Measurements from ENCODE around the gene EML4. TPM values are rescaled to one million over a fixed set of nuclear protein-coding genes. Genes with fewer than 3 reads are reported as not detected.

EML4 gene
- polyA plus RNA-seq, 1 donor (not counting 4 experiments of a cell fraction or from before 2014, with no cell fraction given), result 36.4 TPM

DNA sequence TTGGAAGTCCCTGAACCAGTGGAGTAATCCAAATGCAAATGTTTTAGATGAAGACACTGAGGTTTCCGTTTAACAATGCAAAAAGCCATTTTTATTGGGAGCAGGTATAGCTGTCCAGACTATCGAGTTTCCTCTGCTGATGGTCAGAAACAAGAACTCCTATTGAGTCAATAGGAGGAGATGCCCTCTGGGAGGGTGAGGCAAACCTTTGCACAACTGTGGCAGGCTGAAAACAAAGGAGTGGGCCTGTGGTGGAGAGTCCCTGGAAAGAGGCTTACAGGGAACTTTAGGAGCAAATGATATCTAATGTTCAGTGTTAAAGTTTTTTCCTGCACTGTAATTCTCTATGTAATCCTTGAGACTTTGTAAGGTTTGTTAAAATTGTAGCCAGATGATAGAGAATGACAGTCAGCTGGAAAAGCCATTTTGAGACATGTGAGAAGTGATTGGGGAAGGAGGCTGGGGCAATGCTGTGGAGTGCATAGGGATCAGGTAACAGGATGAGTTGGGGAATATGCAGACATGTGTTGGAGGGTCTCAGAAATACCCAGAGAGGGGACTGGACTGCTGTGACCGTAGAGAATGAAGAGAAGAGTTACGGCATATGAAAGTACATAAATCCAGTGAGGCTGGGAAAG is 15.1 kb upstream of the EML4 start:
- Histone ChIP-seq H3K4me1 (ENCODE audit: control insufficient read depth, extremely low read depth, insufficient read depth, low read length) (no peaks in the 10 kb centered on the region), H3K4me2 (ENCODE audit: control insufficient read depth, extremely low read depth, insufficient read depth, low read depth, low read length) (no peak overlapping the region), H3K27ac (ENCODE audit: control insufficient read depth, insufficient read depth, low read length) (no peak overlapping the region), H3K79me2 (ENCODE audit: control insufficient read depth, insufficient read depth, low read length) (no peaks in the 10 kb centered on the region), H3K27me3 (ENCODE audit: control insufficient read depth, extremely low read depth, insufficient read depth, low read length) (no peaks in the 10 kb centered on the region), H2AFZ (ENCODE audit: control insufficient read depth, low read length) (no peak overlapping the region), H3K9ac (ENCODE audit: control insufficient read depth, extremely low read depth, insufficient read depth, low read length) (no peak overlapping the region), H3K4me3 (ENCODE audit: control insufficient read depth in 2 of 3, extremely low read depth in 1 of 3, insufficient read depth in 2 of 3, low read depth in 1 of 3, low read length in 3 of 3) (no peak overlapping the region), H3K36me3 (ENCODE audit: control insufficient read depth in 2 of 2, extremely low read depth in 1 of 2, insufficient read depth in 2 of 2, low read length in 2 of 2) (no peaks in the 10 kb centered on the region), H4K20me1 (ENCODE audit: control insufficient read depth, extremely low read depth, insufficient read depth, low read length) (no peaks in the 10 kb centered on the region), H3K9me3 (ENCODE audit: control insufficient read depth, low read depth, low read length) (no peaks in the 10 kb centered on the region), H3K9me1 (ENCODE audit: control insufficient read depth, extremely low read depth, insufficient read depth, low read length) (no peaks in the 10 kb centered on the region)
- TF ChIP-seq, protein P1, sequence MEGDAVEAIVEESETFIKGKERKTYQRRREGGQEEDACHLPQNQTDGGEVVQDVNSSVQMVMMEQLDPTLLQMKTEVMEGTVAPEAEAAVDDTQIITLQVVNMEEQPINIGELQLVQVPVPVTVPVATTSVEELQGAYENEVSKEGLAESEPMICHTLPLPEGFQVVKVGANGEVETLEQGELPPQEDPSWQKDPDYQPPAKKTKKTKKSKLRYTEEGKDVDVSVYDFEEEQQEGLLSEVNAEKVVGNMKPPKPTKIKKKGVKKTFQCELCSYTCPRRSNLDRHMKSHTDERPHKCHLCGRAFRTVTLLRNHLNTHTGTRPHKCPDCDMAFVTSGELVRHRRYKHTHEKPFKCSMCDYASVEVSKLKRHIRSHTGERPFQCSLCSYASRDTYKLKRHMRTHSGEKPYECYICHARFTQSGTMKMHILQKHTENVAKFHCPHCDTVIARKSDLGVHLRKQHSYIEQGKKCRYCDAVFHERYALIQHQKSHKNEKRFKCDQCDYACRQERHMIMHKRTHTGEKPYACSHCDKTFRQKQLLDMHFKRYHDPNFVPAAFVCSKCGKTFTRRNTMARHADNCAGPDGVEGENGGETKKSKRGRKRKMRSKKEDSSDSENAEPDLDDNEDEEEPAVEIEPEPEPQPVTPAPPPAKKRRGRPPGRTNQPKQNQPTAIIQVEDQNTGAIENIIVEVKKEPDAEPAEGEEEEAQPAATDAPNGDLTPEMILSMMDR (optimal IDR thresholded peaks at IDR 0.05 in 1 of 3, IDR thresholded peaks at IDR 0.05 in 1 of 3, conservative IDR thresholded peaks at IDR 0.05 in 1 of 3; ENCODE audit: extremely low read depth in 1 of 3, insufficient read depth in 2 of 3, low read length in 3 of 3), result no peak
- no peak for TF ChIP-seq EZH2 (IDR thresholded peaks at IDR 0.05; ENCODE audit: low read length)
- dilution Hi-C loops (cut with MboI; ENCODE audit: extremely low pct_ligation_motif_present, low sequenced_read_pairs), result no loop called here
- DNase-seq (ENCODE audit: low read depth, low spot score) (no peak), FAIRE-seq (no peak)

DNA sequence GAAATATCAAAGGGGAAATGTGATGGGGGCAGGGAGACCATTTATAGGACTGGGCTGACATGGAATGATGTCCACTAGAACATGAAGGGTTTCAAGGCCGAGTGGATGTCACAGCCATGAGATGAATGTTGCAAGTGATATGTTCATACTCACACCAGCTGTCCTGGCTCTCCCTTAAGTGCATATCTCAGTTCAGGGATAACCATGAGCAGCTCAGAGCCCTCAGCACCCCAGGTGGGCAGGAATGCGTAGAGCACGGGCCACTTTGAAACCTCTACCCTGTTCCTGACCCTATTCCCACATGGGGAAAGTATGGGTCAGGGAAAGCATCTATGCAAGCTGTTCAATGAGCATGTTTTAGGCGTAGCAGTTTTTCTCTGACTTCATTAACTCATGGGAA is 12.4 kb upstream of the EML4 start:
- Histone ChIP-seq H3K27ac (ENCODE audit: control insufficient read depth, insufficient read depth, low read length) (no peak overlapping the region), H2AFZ (ENCODE audit: control insufficient read depth, low read length) (no peak overlapping the region), H3K4me1 (ENCODE audit: control insufficient read depth, extremely low read depth, insufficient read depth, low read length) (no peaks in the 10 kb centered on the region), H3K79me2 (ENCODE audit: control insufficient read depth, insufficient read depth, low read length) (no peaks in the 10 kb centered on the region), H3K9me3 (ENCODE audit: control insufficient read depth, low read depth, low read length) (no peaks in the 10 kb centered on the region), H3K4me2 (ENCODE audit: control insufficient read depth, extremely low read depth, insufficient read depth, low read depth, low read length) (no peak overlapping the region), H3K9ac (ENCODE audit: control insufficient read depth, extremely low read depth, insufficient read depth, low read length) (no peak overlapping the region), H3K4me3 (ENCODE audit: control insufficient read depth in 2 of 3, extremely low read depth in 1 of 3, insufficient read depth in 2 of 3, low read depth in 1 of 3, low read length in 3 of 3) (no peak overlapping the region), H3K27me3 (ENCODE audit: control insufficient read depth, extremely low read depth, insufficient read depth, low read length) (no peaks in the 10 kb centered on the region), H4K20me1 (ENCODE audit: control insufficient read depth, extremely low read depth, insufficient read depth, low read length) (no peaks in the 10 kb centered on the region), H3K9me1 (ENCODE audit: control insufficient read depth, extremely low read depth, insufficient read depth, low read length) (no peaks in the 10 kb centered on the region), H3K36me3 (ENCODE audit: control insufficient read depth in 2 of 2, extremely low read depth in 1 of 2, insufficient read depth in 2 of 2, low read length in 2 of 2) (no peaks in the 10 kb centered on the region)
- no peak for TF ChIP-seq EZH2 (IDR thresholded peaks at IDR 0.05; ENCODE audit: low read length)
- TF ChIP-seq, protein P1 (optimal IDR thresholded peaks at IDR 0.05 in 1 of 3, IDR thresholded peaks at IDR 0.05 in 1 of 3, conservative IDR thresholded peaks at IDR 0.05 in 1 of 3; ENCODE audit: extremely low read depth in 1 of 3, insufficient read depth in 2 of 3, low read length in 3 of 3), result no peak
- FAIRE-seq (no peak), DNase-seq (ENCODE audit: low read depth, low spot score) (no peak)
- dilution Hi-C loops (cut with MboI; ENCODE audit: extremely low pct_ligation_motif_present, low sequenced_read_pairs), result no loop called here

All from keratinocyte (primary cell).